Keratinocyte (primary cell): Measurements from ENCODE around the gene ROBO2.

ENCODE experiments used
- EZH2 ChIP-seq: IDR thresholded peaks from one replicate; pipeline ENCODE4 v1.6.1; 2012; ENCODE audit warnings: inconsistent platforms, mild to moderate bottlenecking, low read length, moderate library complexity
- TF ChIP-seq, protein P1 (sequence below), 3 experiments: IDR thresholded peaks in 1 of 3; conservative IDR thresholded peaks in 1 of 3; optimal IDR thresholded peaks in 1 of 3; 2 replicates in 2 of 3; 3 replicates in 1 of 3; pipeline versions ENCODE3 to v1.5.1; 2011; ENCODE audit warnings: low read length in 3 of 3, mild to moderate bottlenecking in 3 of 3, moderate library complexity in 2 of 3, control low read depth in 1 of 3, inconsistent platforms in 1 of 3; ENCODE audit not compliant: insufficient read depth in 2 of 3; ENCODE audit errors: extremely low read depth in 1 of 3

DNA sequence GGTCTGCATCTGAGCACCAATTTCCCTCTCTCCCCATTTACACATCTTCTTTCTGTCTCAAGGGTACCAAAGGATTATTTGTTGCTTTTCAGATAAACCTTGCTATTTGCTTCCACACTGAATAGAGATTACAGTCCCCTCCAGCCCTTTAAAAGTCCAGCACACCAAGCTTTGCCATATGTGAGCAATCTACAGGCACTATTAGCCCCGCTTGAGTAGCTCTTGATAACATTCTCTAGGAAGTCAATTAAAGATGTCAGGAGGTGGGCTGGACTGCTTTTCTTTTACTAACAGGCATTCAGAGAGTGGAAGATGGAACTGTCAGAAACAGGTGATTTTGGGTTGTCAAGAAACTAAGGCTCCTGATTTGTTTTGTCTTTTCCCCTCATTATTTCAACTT lies 417.0 kb downstream of the ROBO2 start:
- TF ChIP-seq, protein P1, sequence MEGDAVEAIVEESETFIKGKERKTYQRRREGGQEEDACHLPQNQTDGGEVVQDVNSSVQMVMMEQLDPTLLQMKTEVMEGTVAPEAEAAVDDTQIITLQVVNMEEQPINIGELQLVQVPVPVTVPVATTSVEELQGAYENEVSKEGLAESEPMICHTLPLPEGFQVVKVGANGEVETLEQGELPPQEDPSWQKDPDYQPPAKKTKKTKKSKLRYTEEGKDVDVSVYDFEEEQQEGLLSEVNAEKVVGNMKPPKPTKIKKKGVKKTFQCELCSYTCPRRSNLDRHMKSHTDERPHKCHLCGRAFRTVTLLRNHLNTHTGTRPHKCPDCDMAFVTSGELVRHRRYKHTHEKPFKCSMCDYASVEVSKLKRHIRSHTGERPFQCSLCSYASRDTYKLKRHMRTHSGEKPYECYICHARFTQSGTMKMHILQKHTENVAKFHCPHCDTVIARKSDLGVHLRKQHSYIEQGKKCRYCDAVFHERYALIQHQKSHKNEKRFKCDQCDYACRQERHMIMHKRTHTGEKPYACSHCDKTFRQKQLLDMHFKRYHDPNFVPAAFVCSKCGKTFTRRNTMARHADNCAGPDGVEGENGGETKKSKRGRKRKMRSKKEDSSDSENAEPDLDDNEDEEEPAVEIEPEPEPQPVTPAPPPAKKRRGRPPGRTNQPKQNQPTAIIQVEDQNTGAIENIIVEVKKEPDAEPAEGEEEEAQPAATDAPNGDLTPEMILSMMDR (optimal IDR thresholded peaks at IDR 0.05 in 1 of 3, IDR thresholded peaks at IDR 0.05 in 1 of 3, conservative IDR thresholded peaks at IDR 0.05 in 1 of 3; ENCODE audit: extremely low read depth in 1 of 3, insufficient read depth in 2 of 3, low read length in 3 of 3), result no peak
- TF ChIP-seq EZH2, result no peak
